ENCODE results near the gene PALM3. TPM values are rescaled to one million over a fixed set of nuclear protein-coding genes. Genes with fewer than 3 reads are reported as not detected.

PALM3 gene
- total RNA-seq, 1 donor from 2014 or later, result 0.95 TPM

DNA sequence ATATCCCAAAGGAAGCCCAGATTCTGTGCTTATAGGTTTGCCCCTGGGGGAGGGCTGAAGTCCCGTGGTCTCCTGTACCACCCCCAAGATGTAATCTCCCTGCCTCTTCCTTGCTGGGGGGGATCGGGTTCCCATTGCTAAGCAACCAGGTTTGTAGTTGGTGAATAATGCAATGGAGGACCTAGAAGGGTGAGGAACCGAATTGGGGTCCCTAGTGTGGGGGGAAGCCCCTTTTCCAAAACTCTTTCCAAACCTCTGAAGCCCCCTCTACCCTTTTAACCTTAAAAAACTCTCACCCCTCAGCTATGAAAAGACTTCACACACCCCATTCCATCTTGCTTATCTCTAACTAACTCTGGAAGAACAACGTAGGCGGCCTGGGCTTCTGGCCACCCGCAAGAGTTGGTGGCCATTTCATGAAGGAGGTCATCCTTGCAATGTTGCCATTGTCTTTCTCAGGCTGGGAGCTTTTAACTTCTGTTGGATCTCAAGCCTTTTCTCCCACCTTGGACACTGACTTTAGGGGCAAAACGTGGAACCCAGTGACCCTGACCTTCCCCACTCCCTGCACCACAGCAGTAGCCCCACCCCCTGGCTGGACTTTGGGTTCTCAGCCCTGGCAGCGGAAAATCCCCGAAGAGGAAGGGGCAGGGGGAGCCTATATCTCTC is 661 bp downstream of the PALM3 start:
- TF ChIP-seq, protein P1, sequence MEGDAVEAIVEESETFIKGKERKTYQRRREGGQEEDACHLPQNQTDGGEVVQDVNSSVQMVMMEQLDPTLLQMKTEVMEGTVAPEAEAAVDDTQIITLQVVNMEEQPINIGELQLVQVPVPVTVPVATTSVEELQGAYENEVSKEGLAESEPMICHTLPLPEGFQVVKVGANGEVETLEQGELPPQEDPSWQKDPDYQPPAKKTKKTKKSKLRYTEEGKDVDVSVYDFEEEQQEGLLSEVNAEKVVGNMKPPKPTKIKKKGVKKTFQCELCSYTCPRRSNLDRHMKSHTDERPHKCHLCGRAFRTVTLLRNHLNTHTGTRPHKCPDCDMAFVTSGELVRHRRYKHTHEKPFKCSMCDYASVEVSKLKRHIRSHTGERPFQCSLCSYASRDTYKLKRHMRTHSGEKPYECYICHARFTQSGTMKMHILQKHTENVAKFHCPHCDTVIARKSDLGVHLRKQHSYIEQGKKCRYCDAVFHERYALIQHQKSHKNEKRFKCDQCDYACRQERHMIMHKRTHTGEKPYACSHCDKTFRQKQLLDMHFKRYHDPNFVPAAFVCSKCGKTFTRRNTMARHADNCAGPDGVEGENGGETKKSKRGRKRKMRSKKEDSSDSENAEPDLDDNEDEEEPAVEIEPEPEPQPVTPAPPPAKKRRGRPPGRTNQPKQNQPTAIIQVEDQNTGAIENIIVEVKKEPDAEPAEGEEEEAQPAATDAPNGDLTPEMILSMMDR (IDR thresholded peaks at IDR 0.05), result no peak
- Mint-ChIP-seq H3K27ac (ENCODE audit: unreplicated experiment) (no peak overlapping the region), H3K27me3 (ENCODE audit: low read depth) (peaks cover 3% of the 10 kb centered on the region), H3K36me3 (ENCODE audit: low read depth) (no peaks in the 10 kb centered on the region), H3K9me3 (ENCODE audit: low read depth) (no peaks in the 10 kb centered on the region), H3K4me1 (ENCODE audit: low read depth) (peaks cover 11% of the 10 kb centered on the region), H3K4me3 (ENCODE audit: unreplicated experiment) (no peak overlapping the region)
- DNase-seq (ENCODE audit: low spot score), result no peak

DNA sequence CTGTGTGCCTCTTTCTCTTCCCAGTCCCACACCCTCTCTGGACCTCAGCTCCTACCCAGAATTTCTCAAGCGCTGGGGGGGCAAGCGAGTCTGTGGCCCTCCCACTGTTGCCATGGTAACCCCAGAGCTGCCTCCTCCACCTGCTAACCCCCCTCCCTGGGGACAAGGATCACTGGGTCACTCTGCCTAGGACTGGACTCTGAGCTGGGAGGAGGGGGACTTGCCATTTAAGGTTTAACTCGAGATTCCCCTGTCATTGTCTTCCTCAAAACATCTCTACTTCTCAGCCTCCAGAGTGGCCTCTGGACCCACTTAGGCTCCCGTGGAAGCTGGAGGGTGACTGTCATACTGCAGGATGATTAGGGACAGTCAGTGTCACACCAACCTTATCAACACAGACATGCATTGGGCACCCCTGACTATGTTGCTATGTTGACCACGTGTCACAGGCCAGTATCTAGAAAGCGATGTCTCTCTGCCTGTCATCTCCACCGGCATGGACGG is 2.2 kb downstream of the PALM3 start:
- Mint-ChIP-seq H3K27ac (ENCODE audit: unreplicated experiment) (no peak overlapping the region), H3K9me3 (ENCODE audit: low read depth) (no peaks in the 10 kb centered on the region), H3K4me3 (ENCODE audit: unreplicated experiment) (no peak overlapping the region), H3K36me3 (ENCODE audit: low read depth) (no peaks in the 10 kb centered on the region), H3K4me1 (ENCODE audit: low read depth) (peaks cover 11% of the 10 kb centered on the region), H3K27me3 (ENCODE audit: low read depth) (peaks cover 3% of the 10 kb centered on the region)
- DNase-seq (ENCODE audit: low spot score), result no peak
- TF ChIP-seq, protein P1 (IDR thresholded peaks at IDR 0.05), result no peak

DNA sequence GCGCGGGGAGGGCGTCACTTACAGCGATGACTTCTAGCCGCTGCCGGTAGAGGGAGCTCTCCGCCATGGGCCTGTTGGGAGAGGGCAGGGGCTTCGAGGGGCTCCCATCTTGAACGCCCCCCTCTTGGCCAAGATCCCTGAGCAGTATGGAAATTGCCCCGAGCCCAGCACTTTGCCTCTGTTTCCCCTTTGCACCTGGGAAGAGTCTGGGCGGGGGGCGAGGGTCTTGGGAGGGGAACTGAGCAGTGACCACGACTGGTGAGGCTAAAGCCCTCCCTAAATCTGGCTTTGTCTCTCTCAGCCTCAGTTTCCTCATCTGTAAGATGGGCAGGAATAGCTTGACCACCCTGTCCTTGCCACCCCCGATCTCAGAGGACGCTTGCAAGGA is 2.8 kb downstream of the PALM3 start:
- no peaks in the 10 kb centered on the region for H3K36me3 Mint-ChIP-seq (ENCODE audit: low read depth)
- TF ChIP-seq, protein P1 (IDR thresholded peaks at IDR 0.05), result peak; percentile 80
- no peak overlapping the region for H3K4me3 Mint-ChIP-seq (ENCODE audit: unreplicated experiment)
- no peak overlapping the region for H3K27ac Mint-ChIP-seq (ENCODE audit: unreplicated experiment)
- H3K4me1 Mint-ChIP-seq (ENCODE audit: low read depth), result peaks cover 11% of the 10 kb centered on the region
- H3K9me3 Mint-ChIP-seq (ENCODE audit: low read depth), result no peaks in the 10 kb centered on the region
- DNase-seq (ENCODE audit: low spot score), result no peak
- H3K27me3 Mint-ChIP-seq (ENCODE audit: low read depth), result peaks cover 3% of the 10 kb centered on the region

DNA sequence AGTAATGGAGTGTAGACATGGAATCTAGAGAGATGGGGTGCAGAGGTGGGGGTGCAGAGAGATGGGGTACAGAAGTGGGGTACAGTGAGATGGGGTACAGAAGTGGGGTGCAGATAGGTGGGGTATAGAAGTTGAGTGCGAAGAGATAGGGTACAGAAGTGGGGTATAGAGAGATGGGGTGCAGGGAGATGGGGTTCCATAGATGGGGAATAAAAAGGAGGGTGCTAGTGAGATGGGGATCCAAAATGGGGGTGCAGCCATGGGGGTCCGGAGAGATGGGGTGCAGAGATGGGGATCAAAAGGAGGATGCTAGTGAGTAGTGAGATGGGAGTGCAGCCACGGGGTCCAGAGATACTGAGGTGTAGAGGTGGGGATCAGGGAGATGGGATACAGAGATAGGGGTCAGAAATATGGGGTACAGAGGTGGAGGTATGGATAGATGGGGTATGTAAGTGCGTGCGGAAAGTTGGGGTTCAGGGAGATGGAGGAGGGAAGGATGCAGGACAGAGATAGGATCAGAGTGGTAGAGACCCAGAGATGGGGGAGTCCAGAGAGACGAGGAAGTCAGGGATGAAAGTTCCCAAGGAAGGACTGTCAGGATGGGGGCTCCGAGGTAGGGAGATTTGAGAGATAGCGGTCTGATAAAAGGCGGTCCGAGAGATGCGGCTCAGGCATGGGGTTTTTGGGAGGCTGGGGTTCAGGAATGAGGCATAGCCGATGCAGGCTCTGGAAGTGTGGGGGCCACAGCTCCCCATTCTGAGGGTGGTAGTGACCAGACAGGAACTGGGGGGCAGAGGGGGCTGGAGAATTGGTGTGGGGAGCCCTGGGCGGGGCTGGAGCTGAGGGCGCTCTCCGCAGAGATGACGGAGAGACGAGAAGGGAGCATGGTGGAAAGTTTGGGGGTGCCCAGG is 3.4 kb downstream of the PALM3 start:
- TF ChIP-seq, protein P1 (IDR thresholded peaks at IDR 0.05), result no peak
- peaks cover 3% of the 10 kb centered on the region for H3K27me3 Mint-ChIP-seq (ENCODE audit: low read depth)
- no peaks in the 10 kb centered on the region for H3K9me3 Mint-ChIP-seq (ENCODE audit: low read depth)

DNA sequence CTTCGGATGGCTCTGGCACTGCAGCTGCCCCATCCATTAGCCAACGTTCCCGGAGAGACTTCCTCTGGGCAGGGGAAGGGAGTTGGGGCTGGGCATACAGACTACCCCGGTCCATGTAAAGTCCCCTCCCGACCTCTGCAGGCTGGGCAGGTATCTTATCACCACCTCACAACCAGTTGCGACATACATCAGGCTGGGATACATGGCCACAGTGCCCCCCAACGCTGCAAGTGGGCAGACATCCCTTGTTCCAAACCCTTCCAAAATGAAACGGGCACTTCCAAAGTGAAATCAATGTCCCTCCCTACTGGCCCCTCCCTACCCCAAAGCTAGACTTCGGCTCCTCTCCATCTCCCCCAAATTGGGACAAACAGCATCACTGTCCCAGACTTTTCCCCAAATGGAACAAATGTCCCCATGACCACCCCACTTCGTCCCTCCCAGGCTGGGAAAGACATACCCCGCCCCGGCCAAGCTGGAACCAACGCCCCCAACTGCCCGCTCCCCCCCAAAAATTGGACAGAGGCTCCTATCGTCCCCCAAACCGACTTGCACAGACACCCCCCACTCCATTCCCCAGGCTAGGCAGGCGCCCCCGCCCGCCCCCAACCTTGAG is 5.0 kb downstream of the PALM3 start:
- DNase-seq (ENCODE audit: low spot score), result no peak
- Mint-ChIP-seq H3K4me3 (ENCODE audit: unreplicated experiment) (peak overlapping the region; percentile 55), H3K27ac (ENCODE audit: unreplicated experiment) (no peak overlapping the region), H3K36me3 (ENCODE audit: low read depth) (peaks cover 1% of the 10 kb centered on the region), H3K4me1 (ENCODE audit: low read depth) (peaks cover 11% of the 10 kb centered on the region), H3K9me3 (ENCODE audit: low read depth) (no peaks in the 10 kb centered on the region), H3K27me3 (ENCODE audit: low read depth) (peaks cover 3% of the 10 kb centered on the region)
- TF ChIP-seq, protein P1 (IDR thresholded peaks at IDR 0.05), result no peak

More for the DNA sequence above, 3.4 kb downstream of the PALM3 start:
- Mint-ChIP-seq H3K27ac (ENCODE audit: unreplicated experiment) (no peak overlapping the region), H3K4me1 (ENCODE audit: low read depth) (peaks cover 11% of the 10 kb centered on the region), H3K36me3 (ENCODE audit: low read depth) (no peaks in the 10 kb centered on the region), H3K4me3 (ENCODE audit: unreplicated experiment) (peak overlapping the region; percentile 72)
- no peak for DNase-seq (ENCODE audit: low spot score)
